GM23338 (cell line): ENCODE results near the gene MRPS27.

Experiments used
- CREB1 ChIP-seq: fragments of 250-450 bp; sonication (Bioruptor Pico); IDR thresholded peaks from 2 replicates; pipeline ENCODE4 v1.5.0; 2020; ENCODE audit warnings: low read depth, mild to moderate bottlenecking, moderate library complexity
- CTCF ChIP-seq, 2 experiments: fragments of 200-600 bp in 1 of 2; sonication (generic) in 1 of 2; conservative IDR thresholded peaks; 2 replicates each; pipeline versions ENCODE4 v1.5.1 to v1.6.1; 2016 to 2017; ENCODE audit warnings: antibody characterized with exemption in 2 of 2, low read depth in 2 of 2, mild to moderate bottlenecking in 2 of 2, moderate library complexity in 1 of 2
- EZH2 ChIP-seq: fragments of 200-600 bp; sonication (generic); IDR thresholded peaks from one replicate; pipeline ENCODE4 v1.8.0; 2017; ENCODE audit warnings: antibody characterized with exemption, mild to moderate bottlenecking, low read depth; ENCODE audit not compliant: unreplicated experiment
- EZH2phosphoT487 ChIP-seq: fragments of 200-600 bp; sonication (generic); IDR thresholded peaks from one replicate; pipeline ENCODE4 v1.8.1; 2018; ENCODE audit warnings: antibody characterized with exemption; ENCODE audit not compliant: unreplicated experiment
- JUNB ChIP-seq: IDR thresholded peaks from one replicate; pipeline ENCODE4 v1.6.1; 2016; ENCODE audit warnings: antibody characterized with exemption; ENCODE audit not compliant: unreplicated experiment
- POLR2AphosphoS5 ChIP-seq: IDR thresholded peaks from 2 replicates; pipeline ENCODE4 v1.6.1; 2016; ENCODE audit warnings: antibody characterized with exemption, low read depth
- ZNF114 ChIP-seq: fragments of 250-450 bp; sonication (Bioruptor Pico); IDR thresholded peaks from 2 replicates; pipeline ENCODE4 v1.5.0; 2020; ENCODE audit warnings: mild to moderate bottlenecking, moderate library complexity
- ZNF331 ChIP-seq: fragments of 250-450 bp; sonication (Bioruptor Pico); IDR thresholded peaks from 2 replicates; pipeline ENCODE4 v1.5.0; 2020; ENCODE audit warnings: low read depth, mild to moderate bottlenecking, moderate library complexity
- TF ChIP-seq, protein P1 (sequence below): IDR thresholded peaks from one replicate; pipeline ENCODE4 v1.6.1; 2018; ENCODE audit warnings: antibody characterized with exemption; ENCODE audit not compliant: unreplicated experiment

DNA sequence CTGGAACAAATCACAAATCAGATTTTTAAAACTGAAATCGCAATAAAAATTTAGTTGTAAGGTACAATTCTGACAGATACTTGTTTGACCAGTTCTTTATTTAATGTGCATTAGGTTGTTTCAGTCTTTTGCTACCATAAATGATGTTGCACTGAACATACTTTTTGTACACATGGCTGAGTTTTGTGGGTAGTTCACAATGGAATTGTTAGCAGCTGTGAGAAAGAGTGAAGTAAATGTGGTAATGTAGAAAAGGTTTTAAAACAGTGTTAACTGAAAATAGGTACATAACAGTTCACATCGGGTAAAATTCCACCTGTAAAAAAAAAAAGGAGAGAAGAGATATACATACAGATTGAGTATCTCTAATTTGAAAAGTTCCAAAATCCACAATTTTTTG is 25.6 kb downstream of the MRPS27 start:
- no peak for TF ChIP-seq CTCF (conservative IDR thresholded peaks at IDR 0.05; ENCODE audit: low read depth in 2 of 2)
- no peak for TF ChIP-seq POLR2AphosphoS5
- no peak for TF ChIP-seq EZH2
- TF ChIP-seq, protein P1, sequence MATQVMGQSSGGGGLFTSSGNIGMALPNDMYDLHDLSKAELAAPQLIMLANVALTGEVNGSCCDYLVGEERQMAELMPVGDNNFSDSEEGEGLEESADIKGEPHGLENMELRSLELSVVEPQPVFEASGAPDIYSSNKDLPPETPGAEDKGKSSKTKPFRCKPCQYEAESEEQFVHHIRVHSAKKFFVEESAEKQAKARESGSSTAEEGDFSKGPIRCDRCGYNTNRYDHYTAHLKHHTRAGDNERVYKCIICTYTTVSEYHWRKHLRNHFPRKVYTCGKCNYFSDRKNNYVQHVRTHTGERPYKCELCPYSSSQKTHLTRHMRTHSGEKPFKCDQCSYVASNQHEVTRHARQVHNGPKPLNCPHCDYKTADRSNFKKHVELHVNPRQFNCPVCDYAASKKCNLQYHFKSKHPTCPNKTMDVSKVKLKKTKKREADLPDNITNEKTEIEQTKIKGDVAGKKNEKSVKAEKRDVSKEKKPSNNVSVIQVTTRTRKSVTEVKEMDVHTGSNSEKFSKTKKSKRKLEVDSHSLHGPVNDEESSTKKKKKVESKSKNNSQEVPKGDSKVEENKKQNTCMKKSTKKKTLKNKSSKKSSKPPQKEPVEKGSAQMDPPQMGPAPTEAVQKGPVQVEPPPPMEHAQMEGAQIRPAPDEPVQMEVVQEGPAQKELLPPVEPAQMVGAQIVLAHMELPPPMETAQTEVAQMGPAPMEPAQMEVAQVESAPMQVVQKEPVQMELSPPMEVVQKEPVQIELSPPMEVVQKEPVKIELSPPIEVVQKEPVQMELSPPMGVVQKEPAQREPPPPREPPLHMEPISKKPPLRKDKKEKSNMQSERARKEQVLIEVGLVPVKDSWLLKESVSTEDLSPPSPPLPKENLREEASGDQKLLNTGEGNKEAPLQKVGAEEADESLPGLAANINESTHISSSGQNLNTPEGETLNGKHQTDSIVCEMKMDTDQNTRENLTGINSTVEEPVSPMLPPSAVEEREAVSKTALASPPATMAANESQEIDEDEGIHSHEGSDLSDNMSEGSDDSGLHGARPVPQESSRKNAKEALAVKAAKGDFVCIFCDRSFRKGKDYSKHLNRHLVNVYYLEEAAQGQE = no peak
- no peak for TF ChIP-seq ZNF114 (CRISPR knock-in tag)
- TF ChIP-seq EZH2phosphoT487 = no peak
- no peak for TF ChIP-seq ZNF331 (CRISPR knock-in tag)
- no peak for TF ChIP-seq JUNB
- no peak for TF ChIP-seq CREB1 (CRISPR knock-in tag)
